Ascending aorta (tissue), 2 donors: ENCODE results near the gene FAM53A. TPM values are rescaled to one million over a fixed set of nuclear protein-coding genes. Genes with fewer than 3 reads are reported as not detected.

Experiments used
- DNase-seq, 2 donors: peaks; one replicate each; pipeline ENCODE4 v3.0.0-alpha.2; 2019; ENCODE audit warnings: low spot score in 2 of 2
- H3K27ac ChIP-seq, 2 donors: fragments of 200-600 bp; sonication (generic); one replicate each; pipeline ENCODE4 v1.5.1; 2016 to 2017; ENCODE audit warnings: mild to moderate bottlenecking in 1 of 2
- H3K27me3 ChIP-seq: fragments of 200-600 bp; sonication (generic); one replicate; pipeline ENCODE4 v1.5.1; 2017
- H3K36me3 ChIP-seq, 2 donors: fragments of 200-600 bp; sonication (generic); one replicate each; pipeline ENCODE4 v1.5.1; 2016
- H3K4me1 ChIP-seq, 2 donors: fragments of 200-600 bp; sonication (generic); one replicate each; pipeline ENCODE4 v1.5.1; 2016 to 2017; ENCODE audit warnings: mild to moderate bottlenecking in 1 of 2
- H3K4me3 ChIP-seq, 2 donors: fragments of 200-600 bp; sonication (generic); one replicate each; pipeline ENCODE4 v1.5.1; 2016 to 2017; ENCODE audit warnings: mild to moderate bottlenecking in 1 of 2
- H3K9me3 ChIP-seq, 2 donors: fragments of 200-600 bp; sonication (generic); one replicate each; pipeline ENCODE4 v1.5.1; 2016
- intact Hi-C: fragments of 100-400 bp; cut with DNase I; formaldehyde crosslinking; loops from one replicate; pipeline ENCODE4 v1.15.1; 2023
- total RNA-seq: library from RNA; depleted of rRNA; stranded (reverse); fragments of >200 nt; gene quantifications from one replicate; pipeline ENCODE4 v1.1.0, GENCODE V29; 2016
- TF ChIP-seq, protein P1 (sequence below), 3 experiments: fragments of 200-600 bp in 2 of 3; fragments of 450-650 bp in 1 of 3; sonication (generic) in 2 of 3; IDR thresholded peaks; one replicate each; pipeline ENCODE4 v1.5.1; 2016 to 2019; ENCODE audit warnings: antibody characterized with exemption in 3 of 3, mild to moderate bottlenecking in 1 of 3, moderate library complexity in 1 of 3

FAM53A gene
- total RNA-seq, 1 donor from 2014 or later = not detected

DNA sequence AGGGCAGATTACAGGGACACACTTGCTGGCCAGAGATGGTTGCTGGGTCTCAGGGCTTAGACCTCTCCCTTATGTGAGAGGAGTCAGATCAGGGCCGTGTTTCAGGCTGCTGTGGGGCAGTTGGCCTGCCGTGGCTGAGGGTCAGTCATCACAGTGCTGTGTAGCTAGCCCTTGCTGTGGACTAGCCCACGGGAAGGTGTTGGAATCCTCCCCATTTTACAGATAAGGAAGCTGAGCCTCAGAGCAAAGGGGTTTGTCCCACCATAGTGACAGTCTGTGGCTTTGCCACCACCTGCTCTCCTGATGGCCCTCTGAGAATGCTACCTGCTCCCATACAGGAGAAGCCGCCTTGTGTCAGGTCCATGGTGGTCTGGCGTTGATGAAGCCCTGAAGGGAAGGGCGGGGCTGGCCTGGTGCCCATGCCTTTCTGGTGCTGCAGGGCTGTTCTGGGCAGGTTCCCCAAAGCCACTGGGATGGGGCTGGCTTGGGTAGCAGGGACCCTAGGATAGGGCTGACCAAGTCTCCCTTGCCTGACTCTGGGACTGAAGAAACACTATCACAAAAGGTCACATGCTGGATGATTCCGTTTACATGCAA is 2.4 kb upstream of the FAM53A start:
- H3K9me3 ChIP-seq = no peaks in the 10 kb centered on the region
- H3K4me3 ChIP-seq = no peak overlapping the region
- TF ChIP-seq, protein P1, sequence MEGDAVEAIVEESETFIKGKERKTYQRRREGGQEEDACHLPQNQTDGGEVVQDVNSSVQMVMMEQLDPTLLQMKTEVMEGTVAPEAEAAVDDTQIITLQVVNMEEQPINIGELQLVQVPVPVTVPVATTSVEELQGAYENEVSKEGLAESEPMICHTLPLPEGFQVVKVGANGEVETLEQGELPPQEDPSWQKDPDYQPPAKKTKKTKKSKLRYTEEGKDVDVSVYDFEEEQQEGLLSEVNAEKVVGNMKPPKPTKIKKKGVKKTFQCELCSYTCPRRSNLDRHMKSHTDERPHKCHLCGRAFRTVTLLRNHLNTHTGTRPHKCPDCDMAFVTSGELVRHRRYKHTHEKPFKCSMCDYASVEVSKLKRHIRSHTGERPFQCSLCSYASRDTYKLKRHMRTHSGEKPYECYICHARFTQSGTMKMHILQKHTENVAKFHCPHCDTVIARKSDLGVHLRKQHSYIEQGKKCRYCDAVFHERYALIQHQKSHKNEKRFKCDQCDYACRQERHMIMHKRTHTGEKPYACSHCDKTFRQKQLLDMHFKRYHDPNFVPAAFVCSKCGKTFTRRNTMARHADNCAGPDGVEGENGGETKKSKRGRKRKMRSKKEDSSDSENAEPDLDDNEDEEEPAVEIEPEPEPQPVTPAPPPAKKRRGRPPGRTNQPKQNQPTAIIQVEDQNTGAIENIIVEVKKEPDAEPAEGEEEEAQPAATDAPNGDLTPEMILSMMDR (IDR thresholded peaks at IDR 0.05) = no peak
- H3K36me3 ChIP-seq = peaks cover 7 to 12% of the 10 kb centered on the region in 2 donors
- H3K27me3 ChIP-seq = no peaks in the 10 kb centered on the region
- H3K27ac ChIP-seq = no peak overlapping the region
- intact Hi-C loops = loop anchor here (10.0 kb wide), 1 partner anchor 578 kb away; the partner anchor contains the start of gene MXD4
- H3K4me1 ChIP-seq = peaks cover 0 to 7% of the 10 kb centered on the region in 2 donors
- DNase-seq = no peak

GRCh38 chr4:1685235-1686150 is 1.4 kb upstream of the FAM53A start:
- TF ChIP-seq, protein P1 (IDR thresholded peaks at IDR 0.05) = no peak
- Histone ChIP-seq H3K4me3 (no peak overlapping the region), H3K27ac (no peak overlapping the region), H3K36me3 (peaks cover 0 to 2% of the 10 kb centered on the region in 2 donors), H3K27me3 (no peaks in the 10 kb centered on the region), H3K9me3 (no peaks in the 10 kb centered on the region), H3K4me1 (peaks cover 0 to 7% of the 10 kb centered on the region in 2 donors)
- intact Hi-C loops = loop anchor here (2.0 to 10.0 kb wide), 3 partner anchors 35 to 579 kb away; partner anchors contain the start of genes MXD4, TACC3 and TMEM129
- DNase-seq = no peak

GRCh38 chr4:1684506-1685234 is 557 bp upstream of the FAM53A start:
- Histone ChIP-seq H3K4me3 (peak overlapping the region; percentile 37 to 73), H3K27me3 (no peaks in the 10 kb centered on the region)

GRCh38 chr4:1683261-1683735 is 815 bp downstream of the FAM53A start:
- no peaks in the 10 kb centered on the region for H3K36me3 ChIP-seq
- peak in 1 of 2 donors; percentile 75 for DNase-seq
- H3K27me3 ChIP-seq = no peaks in the 10 kb centered on the region
- no peaks in the 10 kb centered on the region for H3K9me3 ChIP-seq
- peak overlapping the region; percentile 57 to 85 for H3K27ac ChIP-seq
- TF ChIP-seq, protein P1 (IDR thresholded peaks at IDR 0.05) = no peak
- intact Hi-C loops = loop anchor here (5.0 to 10.0 kb wide), 2 partner anchors 174 to 582 kb away; partner anchors contain the start of genes LETM1 and MXD4
- H3K4me1 ChIP-seq = peaks cover 0 to 7% of the 10 kb centered on the region in 2 donors
- peak overlapping the region; percentile 73 to 76 for H3K4me3 ChIP-seq

More at GRCh38 chr4:1684506-1685234, 557 bp upstream of the FAM53A start:
- TF ChIP-seq, protein P1 (IDR thresholded peaks at IDR 0.05) = no peak
- intact Hi-C loops = loop anchor here (1.0 to 10.0 kb wide), 6 partner anchors 28 to 580 kb away; partner anchors contain the start of genes LETM1, MXD4, SLBP and TACC3
- H3K36me3 ChIP-seq = no peaks in the 10 kb centered on the region
- no peaks in the 10 kb centered on the region for H3K9me3 ChIP-seq
- peak in 1 of 2 donors; percentile 96 for DNase-seq
- H3K4me1 ChIP-seq = peaks cover 0 to 7% of the 10 kb centered on the region in 2 donors
- H3K27ac ChIP-seq = peak overlapping the region in 1 of 2 donors; percentile 64

DNA sequence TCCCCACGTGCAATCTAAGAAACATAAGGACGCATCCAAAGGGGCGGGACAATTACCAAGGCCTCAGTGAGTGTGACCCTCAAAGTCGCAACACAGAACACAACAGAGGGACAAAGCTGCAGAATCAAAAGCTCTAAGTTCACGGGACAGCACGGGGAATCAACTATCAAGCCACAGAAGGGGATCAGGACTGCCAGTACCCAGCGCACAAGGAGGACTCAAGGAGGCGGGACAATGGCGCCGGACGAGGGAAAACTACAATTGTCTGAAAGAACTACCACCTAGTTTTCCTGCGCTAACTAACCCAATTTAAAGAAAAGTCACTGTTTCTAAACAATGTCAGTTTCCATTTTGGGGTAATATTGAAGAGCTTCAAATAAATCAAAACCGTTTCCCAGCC is 1.3 kb downstream of the FAM53A start:
- H3K27me3 ChIP-seq = no peaks in the 10 kb centered on the region
- TF ChIP-seq, protein P1 (IDR thresholded peaks at IDR 0.05) = no peak
- DNase-seq = no peak
- peaks cover 0 to 7% of the 10 kb centered on the region in 2 donors for H3K4me1 ChIP-seq
- H3K9me3 ChIP-seq = no peaks in the 10 kb centered on the region
- peak overlapping the region; percentile 73 to 76 for H3K4me3 ChIP-seq
- intact Hi-C loops = loop anchor here (5.0 to 10.0 kb wide), 2 partner anchors 174 to 582 kb away; partner anchors contain the start of genes LETM1 and MXD4
- peak overlapping the region; percentile 57 to 85 for H3K27ac ChIP-seq
- H3K36me3 ChIP-seq = no peaks in the 10 kb centered on the region
